GM19043 (cell line): ENCODE measurements around the gene DNAJB14.
A peak's percentile ranks its signal among the peaks of the same experiment; 100 is the strongest.
"Not testable (repeated sequence)": the region's sequence is repeated elsewhere in the genome, so short reads cannot be mapped to it uniquely, and the experiment has no call there.

ENCODE experiments used
- ATAC-seq: cut with Tn5 transposase; IDR thresholded peaks from one replicate; pipeline ENCODE4 v1.9.1; 2021; ENCODE audit warnings: low read depth; ENCODE audit not compliant: unreplicated experiment

The DNAJB14 gene

GRCh38 chr4:99946356-99947189, at the start of gene DNAJB14:
Gene DNAJB14 (minus strand): TSS chr4:99946618. CDS start chr4:99946571, 47 bp downstream.
- ATAC-seq, result peak; percentile 32

GRCh38 chr4:99991741-99992140, 45.3 kb upstream of the DNAJB14 start:
- no peak for ATAC-seq

GRCh38 chr4:99987681-99988080, 41.3 kb upstream of the DNAJB14 start:
- no peak for ATAC-seq

GRCh38 chr4:99986792-99987191, 40.4 kb upstream of the DNAJB14 start:
- no peak for ATAC-seq

GRCh38 chr4:99983289-99983943, 37.0 kb upstream of the DNAJB14 start:
- no peak for ATAC-seq

GRCh38 chr4:99979872-99980271, 33.5 kb upstream of the DNAJB14 start:
- no peak for ATAC-seq

GRCh38 chr4:99971453-99972111, 25.2 kb upstream of the DNAJB14 start:
- ATAC-seq, result no peak

GRCh38 chr4:99968330-99968729, 21.9 kb upstream of the DNAJB14 start:
- no peak for ATAC-seq

- no peak for ATAC-seq
Observed at GRCh38 chr4:99966692-99967091, 20.3 kb upstream of the DNAJB14 start.

GRCh38 chr4:99965674-99966350, 19.4 kb upstream of the DNAJB14 start:
- ATAC-seq, result no peak

- no peak for ATAC-seq
Observed at GRCh38 chr4:99965173-99965572, 18.8 kb upstream of the DNAJB14 start.

GRCh38 chr4:99961711-99962110, 15.3 kb upstream of the DNAJB14 start:
- ATAC-seq, result no peak

GRCh38 chr4:99960648-99961047, 14.2 kb upstream of the DNAJB14 start:
- no peak for ATAC-seq

GRCh38 chr4:99958207-99958606, 11.8 kb upstream of the DNAJB14 start:
- ATAC-seq, result not testable (repeated sequence)

GRCh38 chr4:99950913-99951254, 4.5 kb upstream of the DNAJB14 start:
- no peak for ATAC-seq

GRCh38 chr4:99949999-99950912, 3.8 kb upstream of the DNAJB14 start, which contains the start of gene H2AZ1:
Gene H2AZ1 (minus strand): TSS chr4:99950275. CDS start chr4:99950170, 105 bp downstream.
- peak; percentile 51 for ATAC-seq

- peak; percentile 26 for ATAC-seq
Observed at GRCh38 chr4:99949034-99949998, 2.9 kb upstream of the DNAJB14 start.

- ATAC-seq, result no peak
Observed at GRCh38 chr4:99947608-99948007, 1.2 kb upstream of the DNAJB14 start.

- no peak for ATAC-seq
Observed at GRCh38 chr4:99947190-99947578, 766 bp upstream of the DNAJB14 start.
